HPDE6-E6E7 (cell line): Measurements from ENCODE around the gene ITGB2.
"Not testable (repeated sequence)": the region's sequence is repeated elsewhere in the genome, so short reads cannot be mapped to it uniquely, and the experiment has no call there.

Source experiments
- DNase-seq: peaks from one replicate; pipeline ENCODE4 v3.0.0; 2011; ENCODE audit warnings: missing footprints; ENCODE audit errors: extremely low spot score

Gene ITGB2

DNA sequence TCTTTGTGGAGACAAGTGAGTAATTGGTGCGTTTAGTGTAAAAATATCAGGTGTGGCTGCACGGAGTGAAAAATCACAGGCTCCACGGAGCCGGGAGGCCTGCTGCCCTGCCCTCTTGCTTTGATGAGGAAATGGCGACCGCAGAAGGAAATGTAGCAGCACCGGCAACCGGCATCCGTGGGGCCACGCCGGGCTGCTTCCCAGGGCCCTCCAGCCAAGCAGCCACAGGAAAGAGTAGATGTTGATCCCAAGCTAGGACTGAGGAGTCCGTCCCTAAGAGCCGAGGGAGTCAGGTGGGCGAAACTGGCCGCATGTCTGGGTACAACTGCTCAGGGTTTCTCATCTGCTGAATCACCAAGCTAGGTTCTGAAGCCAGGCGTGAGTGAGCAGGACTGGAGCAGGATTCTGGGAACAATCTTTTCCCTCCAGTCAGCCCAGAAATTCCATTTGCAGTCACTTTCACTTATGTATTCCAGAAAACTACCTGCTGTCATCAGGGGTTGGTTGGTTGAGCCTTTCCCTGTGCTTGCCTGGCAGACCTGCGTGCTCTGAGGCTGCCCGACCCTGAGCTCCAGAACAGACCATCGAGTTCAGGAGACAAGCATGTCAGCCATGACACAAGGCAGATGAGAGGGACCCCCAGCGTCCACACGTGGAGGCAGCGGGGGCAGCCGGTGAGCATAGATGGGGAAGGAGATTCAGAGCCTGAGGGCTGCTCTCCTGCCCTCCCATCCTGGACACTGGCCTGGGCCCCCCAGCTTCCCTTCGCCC is 5.8 kb upstream of the ITGB2 start:
- no peak for DNase-seq

- no peak for DNase-seq
Observed at GRCh38 chr21:44925378-44925755, 4.7 kb upstream of the ITGB2 start.

DNA sequence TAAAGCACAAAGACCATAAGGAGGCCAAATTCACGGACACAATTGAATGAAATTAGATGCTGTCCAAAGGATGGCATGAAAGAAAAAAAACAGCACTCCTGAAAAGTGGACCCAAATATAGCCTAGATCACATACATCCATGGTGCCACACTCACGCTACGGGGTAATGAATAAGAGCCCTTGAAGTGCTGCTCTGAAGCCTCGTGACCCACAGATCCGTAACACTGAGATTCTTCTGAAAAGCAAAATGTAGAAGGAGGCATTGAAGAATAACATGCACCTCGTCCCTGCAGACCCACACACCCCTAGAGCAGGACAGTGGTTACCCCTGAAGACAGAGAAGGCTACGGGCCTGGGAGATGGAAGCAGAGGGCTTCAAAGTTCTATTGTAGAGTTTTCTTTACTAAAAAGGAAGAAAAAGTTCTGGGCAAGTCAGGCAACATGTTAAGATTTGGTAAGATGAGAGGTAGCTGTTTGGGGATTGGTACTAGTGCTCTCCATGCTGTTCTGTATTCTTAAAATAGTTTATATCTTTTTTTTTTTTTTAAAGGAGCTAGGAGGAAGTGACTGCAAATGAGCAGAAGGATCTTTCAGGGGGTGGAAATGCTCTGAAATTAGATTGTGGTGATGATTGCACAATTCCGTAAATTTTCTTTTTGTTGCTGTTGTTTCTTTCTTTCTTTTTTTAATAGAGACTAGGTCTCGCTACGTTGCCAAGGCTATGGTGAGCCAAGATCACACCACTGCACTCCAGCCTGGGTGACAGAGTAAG is 4.1 kb upstream of the ITGB2 start:
- no peak for DNase-seq

DNA sequence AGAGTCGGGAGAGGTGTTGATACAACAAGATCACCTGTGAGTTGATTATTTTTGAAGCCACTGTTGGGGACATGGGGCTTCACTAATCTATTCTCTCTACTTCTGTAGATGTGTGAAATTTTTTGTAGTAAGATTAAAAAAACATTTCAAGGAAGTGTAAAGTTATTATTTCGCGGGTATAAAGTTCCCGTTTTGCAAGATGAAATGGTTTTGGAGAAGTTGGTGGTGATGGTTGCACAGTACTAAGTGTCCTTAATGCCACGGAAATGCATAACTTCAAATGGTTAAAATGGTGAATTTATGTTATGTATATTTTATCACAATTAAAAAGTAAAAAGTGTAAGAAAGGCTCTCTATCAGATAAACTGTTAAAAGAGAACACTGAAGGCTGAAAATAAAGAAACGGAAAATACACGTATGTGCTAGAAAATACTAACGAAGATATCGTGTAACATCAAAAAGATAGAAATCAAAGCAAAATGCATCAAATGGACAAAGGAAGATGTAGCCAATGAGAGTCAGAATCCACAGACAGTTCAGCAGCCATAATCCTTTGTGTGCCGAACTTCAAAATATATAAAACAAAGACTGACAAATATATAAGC is 2.9 kb upstream of the ITGB2 start:
- DNase-seq, result no peak

GRCh38 chr21:44921928-44922327 is 1.2 kb upstream of the ITGB2 start:
- DNase-seq, result no peak

- no peak for DNase-seq
Observed at GRCh38 chr21:44919913-44920693, 596 bp downstream of the ITGB2 start.

DNA sequence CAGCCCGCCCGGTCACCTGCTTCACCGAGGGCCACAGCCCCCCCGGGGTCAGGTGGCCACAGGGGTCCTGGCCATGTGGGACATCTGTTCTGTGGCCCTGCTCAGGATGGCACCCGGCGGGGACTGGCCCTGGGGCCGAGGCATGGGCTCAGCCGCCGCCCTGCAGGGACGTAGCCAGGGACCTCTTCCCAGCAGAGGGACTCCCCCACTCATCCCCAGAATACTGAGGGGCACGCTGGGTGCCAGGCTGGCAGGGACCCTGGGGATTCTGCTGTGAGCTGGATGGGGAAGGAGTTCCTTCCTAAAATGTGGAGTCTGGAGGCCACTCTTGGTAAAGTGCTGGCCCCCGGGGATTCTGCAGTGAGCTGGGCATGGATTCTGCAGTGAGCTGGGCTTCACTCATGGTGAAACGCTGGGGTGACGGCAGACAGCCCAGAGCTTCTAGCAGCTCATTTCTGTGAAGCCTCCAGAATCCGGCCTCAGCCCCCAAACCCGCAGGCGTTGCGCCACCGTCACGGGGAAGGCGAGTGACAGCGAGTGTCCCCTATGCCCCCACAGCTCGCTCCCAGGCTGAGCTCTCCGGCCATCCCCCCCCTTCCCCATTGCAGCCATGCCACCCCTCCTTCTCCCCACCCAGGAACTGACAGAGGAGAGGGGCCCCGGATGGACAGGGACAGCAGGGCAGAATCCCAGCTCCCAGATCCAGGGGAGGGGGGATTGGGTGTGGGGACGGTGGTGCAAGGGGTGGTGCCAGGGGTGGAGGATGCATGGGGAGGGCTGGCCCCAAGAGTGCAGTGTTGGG is 1.4 kb downstream of the ITGB2 start:
- DNase-seq, result no peak

GRCh38 chr21:44918581-44919033 is 2.1 kb downstream of the ITGB2 start:
- DNase-seq, result no peak

DNA sequence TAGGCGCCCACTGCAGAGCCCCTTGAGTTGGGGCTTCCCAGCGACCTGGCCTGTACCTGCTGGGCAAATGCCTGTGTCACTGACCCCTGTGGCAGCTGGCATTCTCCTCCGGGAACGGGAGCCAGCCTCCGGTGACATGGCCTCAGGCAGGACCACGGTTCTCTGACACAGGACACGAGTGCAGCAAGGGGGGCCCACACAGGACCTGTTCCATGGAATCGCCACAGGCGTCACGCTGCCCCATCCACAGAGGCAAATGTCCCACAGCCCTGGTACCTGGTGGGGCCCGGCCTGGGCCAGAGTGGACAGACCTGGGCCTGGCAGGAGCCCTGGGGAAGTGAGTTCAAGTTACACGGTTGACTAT is 2.6 kb downstream of the ITGB2 start:
- DNase-seq, result no peak

GRCh38 chr21:44917446-44918106 is 3.1 kb downstream of the ITGB2 start:
- DNase-seq, result no peak

DNA sequence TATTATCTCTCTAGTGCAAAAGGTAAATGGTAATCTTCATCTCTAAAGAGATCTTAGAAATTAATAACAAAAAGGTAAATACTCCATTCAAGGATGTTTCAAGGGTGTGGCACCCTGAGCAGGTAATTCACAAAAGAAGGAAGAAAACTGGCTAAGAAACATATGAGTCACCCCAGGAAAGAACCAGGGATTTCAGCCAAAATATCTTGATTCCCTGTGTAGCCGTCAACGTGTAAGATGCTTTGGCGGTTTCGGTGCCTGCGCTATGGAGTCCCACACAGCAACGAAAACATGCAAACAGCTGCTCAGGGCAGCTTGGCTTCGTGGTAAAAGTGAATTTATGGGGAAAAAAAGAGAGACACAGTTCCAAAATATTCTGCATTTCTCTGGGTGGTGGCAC is 3.7 kb downstream of the ITGB2 start:
- DNase-seq, result peak; percentile 70

- no peak for DNase-seq
Observed at GRCh38 chr21:44914176-44914874, 6.4 kb downstream of the ITGB2 start.

DNA sequence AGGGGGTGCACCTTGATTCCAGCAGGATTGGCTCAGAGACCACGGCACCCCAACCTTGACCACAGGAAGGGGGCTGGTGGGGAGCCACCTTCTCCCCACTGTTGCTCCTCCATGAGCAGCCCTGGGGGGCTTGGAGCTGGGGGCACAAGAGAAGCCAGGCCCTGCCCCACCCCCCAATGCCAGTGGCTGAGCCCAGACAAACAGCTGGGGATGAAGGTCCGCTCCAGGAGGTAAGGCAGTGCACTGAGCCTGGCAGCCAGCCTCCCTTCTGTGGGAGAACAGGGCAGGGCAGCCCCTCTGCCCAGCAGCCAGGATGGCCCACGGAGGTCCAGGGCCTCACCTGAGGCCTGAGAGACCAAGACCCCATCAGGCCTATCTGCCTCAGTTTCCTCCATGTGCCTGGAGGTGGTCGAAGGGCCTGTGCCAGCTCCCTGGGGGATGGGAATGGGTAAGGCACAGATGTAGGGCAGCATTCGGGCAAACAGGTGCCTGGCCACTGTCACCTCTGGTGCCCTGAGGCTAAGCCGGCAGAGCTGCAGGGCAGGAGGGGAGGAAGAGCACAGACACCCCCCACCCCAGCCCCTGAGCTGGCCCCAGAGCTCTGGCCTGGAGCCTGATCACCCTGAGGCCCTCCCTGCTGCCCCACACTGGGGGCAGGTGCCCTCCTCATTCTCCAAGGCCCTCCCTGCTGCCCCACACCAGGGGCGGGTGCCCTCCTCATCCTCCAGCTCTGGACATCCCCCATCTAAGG is 7.1 kb downstream of the ITGB2 start:
- DNase-seq, result no peak

DNA sequence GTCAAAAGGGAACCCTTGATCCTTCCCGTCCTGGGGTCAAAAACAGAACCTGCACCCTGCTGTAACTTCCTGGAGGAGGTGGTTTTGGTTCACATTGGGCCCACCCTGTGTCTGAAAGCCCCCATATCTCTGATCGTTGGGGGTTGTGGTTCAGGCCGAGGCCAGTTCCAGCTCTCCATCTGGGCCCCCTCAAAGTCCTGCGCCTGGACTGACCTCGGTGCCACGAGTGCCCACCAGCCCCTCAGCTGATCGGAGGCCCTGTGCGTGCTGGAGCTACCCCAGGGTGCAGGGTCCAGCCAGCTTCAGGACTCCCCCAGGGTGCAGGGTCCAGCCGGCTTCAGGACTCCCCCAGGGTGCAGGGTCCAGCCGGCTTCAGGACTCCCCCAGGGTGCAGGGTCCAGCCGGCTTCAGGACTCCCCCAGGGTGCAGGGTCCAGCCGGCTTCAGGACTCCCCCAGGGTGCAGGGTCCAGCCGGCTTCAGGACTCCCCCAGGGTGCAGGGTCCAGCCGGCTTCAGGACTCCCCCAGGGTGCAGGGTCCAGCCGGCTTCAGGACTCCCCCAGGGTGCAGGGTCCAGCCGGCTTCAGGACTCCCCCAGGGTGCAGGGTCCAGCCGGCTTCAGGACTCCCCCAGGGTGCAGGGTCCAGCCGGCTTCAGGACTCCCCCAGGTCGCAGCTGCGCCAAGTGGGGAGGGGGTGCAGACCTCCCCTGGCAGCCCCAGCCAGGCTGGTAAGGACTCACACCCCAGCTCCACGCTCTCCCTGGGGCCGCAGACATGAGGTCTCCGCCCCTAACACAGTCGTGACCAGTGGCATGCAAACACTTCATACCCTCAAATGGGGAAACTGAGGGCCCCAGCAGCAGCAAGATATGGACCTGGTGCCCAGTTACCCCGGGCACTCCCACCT is 7.9 kb downstream of the ITGB2 start:
- DNase-seq, result not testable (repeated sequence)

GRCh38 chr21:44912158-44912473 is 8.6 kb downstream of the ITGB2 start:
- no peak for DNase-seq

DNA sequence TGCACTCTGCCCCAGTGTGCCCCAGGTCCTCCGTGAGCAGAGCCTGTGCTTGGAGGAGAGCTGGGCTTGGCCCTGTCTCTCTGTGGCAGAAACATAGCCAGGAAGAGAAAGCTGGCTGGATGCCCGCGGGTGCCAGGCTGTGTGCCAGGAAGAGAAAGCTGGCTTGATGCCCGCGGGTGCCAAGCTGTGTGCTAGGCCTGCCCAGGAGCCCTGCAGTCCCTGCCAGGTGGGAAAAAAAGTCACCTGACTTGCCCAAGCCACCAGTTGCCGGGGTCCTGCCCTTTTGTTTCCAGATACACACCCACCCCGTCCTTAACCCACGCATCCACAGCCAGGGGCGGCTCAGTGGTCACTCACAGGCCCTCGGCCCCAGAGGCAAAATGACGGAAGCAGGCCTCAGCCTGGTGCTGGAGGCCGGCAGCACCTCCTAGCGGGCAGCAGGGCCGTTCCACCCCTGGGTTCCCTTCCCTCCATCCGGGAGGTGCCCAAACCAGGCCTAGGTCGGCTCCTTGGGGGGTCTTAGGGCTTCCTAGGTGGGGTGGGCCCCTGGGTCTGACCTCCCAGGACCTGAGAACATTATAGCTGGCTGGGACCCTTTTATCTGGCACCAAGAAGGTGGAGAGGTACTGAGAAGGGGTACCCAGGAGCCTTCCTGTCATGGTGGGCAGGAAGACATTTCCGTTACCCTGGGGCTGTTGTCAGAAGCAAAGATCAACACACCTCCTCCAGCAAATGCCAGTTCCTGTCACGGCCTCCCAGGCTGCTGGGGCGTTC is 9.1 kb downstream of the ITGB2 start:
- no peak for DNase-seq

DNA sequence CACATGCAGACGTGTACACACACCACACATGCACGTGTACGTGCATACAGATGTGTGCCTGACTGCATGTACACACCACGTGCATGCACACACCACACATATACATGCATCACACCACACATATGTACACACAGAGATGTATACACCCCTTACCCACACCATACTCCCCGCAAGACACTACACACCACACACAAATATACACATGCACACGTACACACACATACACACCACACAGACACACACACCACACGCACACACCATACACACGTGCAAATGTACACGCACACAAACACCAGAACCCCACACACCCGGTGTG is 9.7 kb downstream of the ITGB2 start:
- DNase-seq, result no peak
